Fibroblast of lung (primary cell): ENCODE data around the gene RGN. TPM values are rescaled to one million over a fixed set of nuclear protein-coding genes. Genes with fewer than 3 reads are reported as not detected.

Source experiments
- DNase-seq, 2 donors: peaks; one replicate each; pipeline versions ENCODE4 v3.0.0 to v3.0.0-alpha.2; 2010; ENCODE audit warnings: low read depth in 2 of 2
- H2AFZ ChIP-seq: 2 replicates; pipeline ENCODE4 v1.5.1; 2012; ENCODE audit warnings: low read length, control low read depth, inconsistent platforms
- H3K27ac ChIP-seq: 2 replicates; pipeline ENCODE4 v1.5.1; 2011; ENCODE audit warnings: low read length, control low read depth; ENCODE audit not compliant: insufficient read depth
- H3K27me3 ChIP-seq: 2 replicates; pipeline ENCODE4 v1.5.1; 2011; ENCODE audit warnings: mild to moderate bottlenecking, low read length; ENCODE audit not compliant: control insufficient read depth, insufficient read depth
- H3K36me3 ChIP-seq: 2 replicates; pipeline ENCODE4 v1.5.1; 2011; ENCODE audit warnings: low read length; ENCODE audit not compliant: control insufficient read depth, insufficient read depth
- H3K4me1 ChIP-seq: 2 replicates; pipeline ENCODE4 v1.5.1; 2011; ENCODE audit warnings: low read length; ENCODE audit not compliant: control insufficient read depth, insufficient read depth; ENCODE audit errors: extremely low read depth
- H3K4me2 ChIP-seq: 2 replicates; pipeline ENCODE4 v1.5.1; 2011; ENCODE audit warnings: low read length, control low read depth; ENCODE audit not compliant: insufficient read depth; ENCODE audit errors: extremely low read depth
- H3K4me3 ChIP-seq, 4 experiments: fragments of 200-600 bp in 1 of 4; sonication (generic) in 1 of 4; replicated peaks in 1 of 4; 2 replicates each; pipeline ENCODE4 v1.5.1; 2011 to 2016; ENCODE audit warnings: low read length in 4 of 4, low read depth in 3 of 4, mild to moderate bottlenecking in 3 of 4, control low read depth in 2 of 4, inconsistent platforms in 1 of 4, mixed read lengths in 1 of 4; ENCODE audit not compliant: insufficient read depth in 1 of 4; ENCODE audit errors: control extremely low read depth in 1 of 4
- H3K79me2 ChIP-seq: 2 replicates; pipeline ENCODE4 v1.5.1; 2012; ENCODE audit warnings: mild to moderate bottlenecking, low read length, inconsistent platforms; ENCODE audit not compliant: control insufficient read depth, insufficient read depth
- H3K9ac ChIP-seq: 2 replicates; pipeline ENCODE4 v1.5.1; 2011; ENCODE audit warnings: mild to moderate bottlenecking, low read length, control low read depth; ENCODE audit not compliant: insufficient read depth
- H3K9me3 ChIP-seq: 2 replicates; pipeline ENCODE4 v1.5.1; 2012; ENCODE audit warnings: low read depth, low read length; ENCODE audit not compliant: control insufficient read depth, insufficient read depth
- H4K20me1 ChIP-seq: 2 replicates; pipeline ENCODE4 v1.5.1; 2011; ENCODE audit warnings: low read length; ENCODE audit not compliant: control insufficient read depth, insufficient read depth; ENCODE audit errors: extremely low read depth
- EZH2 ChIP-seq: IDR thresholded peaks from 2 replicates; pipeline ENCODE4 v1.5.1; 2012; ENCODE audit warnings: low read length, control low read depth, mild to moderate bottlenecking; ENCODE audit errors: missing control alignments
- polyA plus RNA-seq, 2 donors: library from polyadenylated mRNA; depleted of rRNA in 1 of 2; stranded (reverse) in 1 of 2; unstranded in 1 of 2; fragments of >200 nt; gene quantifications; 2 replicates each; pipeline ENCODE4 v1.2.1, GENCODE V29; 2011 to 2012; ENCODE audit warnings: missing spikeins in 1 of 2
- total RNA-seq: library from RNA; depleted of rRNA; stranded (reverse); fragments of >200 nt; gene quantifications from 2 replicates; pipeline ENCODE4 v1.2.1, GENCODE V29; 2014
- TF ChIP-seq, protein P1 (sequence below), 2 donors: IDR thresholded peaks in 1 of 2; conservative IDR thresholded peaks in 1 of 2; 1 replicate in 1 of 2; 2 replicates in 1 of 2; pipeline ENCODE4 v1.5.1; 2011 to 2012; ENCODE audit warnings: low read length in 2 of 2, control low read depth in 1 of 2, inconsistent platforms in 1 of 2, low read depth in 1 of 2, mild to moderate bottlenecking in 1 of 2

The RGN gene
- total and polyA plus RNA-seq, 2 donors (not counting 1 experiment from before 2014, with no cell fraction given) = 7.4 to 23.8 TPM

DNA sequence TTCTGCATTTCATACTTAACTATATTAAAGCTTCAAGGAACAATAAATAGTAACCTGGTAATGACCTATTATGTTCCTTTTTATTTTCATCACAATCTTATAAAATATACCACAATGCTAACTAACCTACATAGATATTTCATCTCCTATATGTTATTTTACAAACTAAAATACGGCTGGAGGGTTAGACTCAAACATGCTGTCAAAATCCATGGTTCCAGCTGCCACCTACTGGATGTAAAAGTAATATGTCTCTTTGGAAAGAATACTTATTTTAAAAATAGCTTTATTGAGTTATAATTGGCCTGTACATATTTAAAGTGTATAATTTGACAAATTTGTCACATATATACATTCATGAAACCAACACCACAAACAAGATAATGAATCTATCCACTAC is 15.0 kb downstream of the RGN start:
- Histone ChIP-seq H3K9me3 (no peaks in the 10 kb centered on the region), H3K4me2 (no peak overlapping the region), H3K27me3 (no peaks in the 10 kb centered on the region), H2AFZ (no peak overlapping the region), H3K4me3 (no peak overlapping the region), H3K9ac (no peak overlapping the region), H3K27ac (no peak overlapping the region), H3K4me1 (no peaks in the 10 kb centered on the region), H3K36me3 (no peaks in the 10 kb centered on the region), H4K20me1 (no peaks in the 10 kb centered on the region), H3K79me2 (no peaks in the 10 kb centered on the region)
- TF ChIP-seq, protein P1, sequence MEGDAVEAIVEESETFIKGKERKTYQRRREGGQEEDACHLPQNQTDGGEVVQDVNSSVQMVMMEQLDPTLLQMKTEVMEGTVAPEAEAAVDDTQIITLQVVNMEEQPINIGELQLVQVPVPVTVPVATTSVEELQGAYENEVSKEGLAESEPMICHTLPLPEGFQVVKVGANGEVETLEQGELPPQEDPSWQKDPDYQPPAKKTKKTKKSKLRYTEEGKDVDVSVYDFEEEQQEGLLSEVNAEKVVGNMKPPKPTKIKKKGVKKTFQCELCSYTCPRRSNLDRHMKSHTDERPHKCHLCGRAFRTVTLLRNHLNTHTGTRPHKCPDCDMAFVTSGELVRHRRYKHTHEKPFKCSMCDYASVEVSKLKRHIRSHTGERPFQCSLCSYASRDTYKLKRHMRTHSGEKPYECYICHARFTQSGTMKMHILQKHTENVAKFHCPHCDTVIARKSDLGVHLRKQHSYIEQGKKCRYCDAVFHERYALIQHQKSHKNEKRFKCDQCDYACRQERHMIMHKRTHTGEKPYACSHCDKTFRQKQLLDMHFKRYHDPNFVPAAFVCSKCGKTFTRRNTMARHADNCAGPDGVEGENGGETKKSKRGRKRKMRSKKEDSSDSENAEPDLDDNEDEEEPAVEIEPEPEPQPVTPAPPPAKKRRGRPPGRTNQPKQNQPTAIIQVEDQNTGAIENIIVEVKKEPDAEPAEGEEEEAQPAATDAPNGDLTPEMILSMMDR (conservative IDR thresholded peaks at IDR 0.05 in 1 of 2, IDR thresholded peaks at IDR 0.05 in 1 of 2; ENCODE audit: low read depth in 1 of 2, low read length in 2 of 2) = peak; percentile 24 to 41
- no peak for TF ChIP-seq EZH2
- peak; percentile 24 to 65 for DNase-seq

DNA sequence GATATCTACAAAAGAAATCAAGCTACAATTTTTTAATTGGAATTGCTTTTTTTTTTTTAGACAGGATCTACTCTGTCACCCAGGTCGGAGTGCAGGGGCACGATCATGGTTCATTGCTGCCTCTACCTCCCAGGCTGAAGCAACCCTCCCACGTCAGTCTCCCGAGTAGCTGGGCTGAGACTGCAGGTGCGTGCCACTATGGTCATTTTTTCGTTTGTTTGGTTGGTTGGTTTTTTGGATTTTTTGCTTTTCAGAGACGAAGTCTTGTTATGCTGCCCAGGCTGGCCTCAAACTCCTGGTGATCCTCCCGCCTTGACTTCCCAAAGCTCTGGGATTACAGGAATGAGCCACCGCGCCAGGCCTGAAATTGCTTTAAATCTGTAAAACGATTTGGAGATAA is 15.6 kb downstream of the RGN start:
- Histone ChIP-seq H3K27ac (no peak overlapping the region), H3K79me2 (no peaks in the 10 kb centered on the region), H3K4me2 (no peak overlapping the region), H3K4me3 (no peak overlapping the region), H3K27me3 (no peaks in the 10 kb centered on the region), H3K36me3 (no peaks in the 10 kb centered on the region), H4K20me1 (no peaks in the 10 kb centered on the region), H3K9ac (no peak overlapping the region), H2AFZ (no peak overlapping the region), H3K9me3 (no peaks in the 10 kb centered on the region), H3K4me1 (no peaks in the 10 kb centered on the region)
- no peak for DNase-seq
- TF ChIP-seq, protein P1 (conservative IDR thresholded peaks at IDR 0.05 in 1 of 2, IDR thresholded peaks at IDR 0.05 in 1 of 2; ENCODE audit: low read depth in 1 of 2, low read length in 2 of 2) = no peak
- no peak for TF ChIP-seq EZH2

DNA sequence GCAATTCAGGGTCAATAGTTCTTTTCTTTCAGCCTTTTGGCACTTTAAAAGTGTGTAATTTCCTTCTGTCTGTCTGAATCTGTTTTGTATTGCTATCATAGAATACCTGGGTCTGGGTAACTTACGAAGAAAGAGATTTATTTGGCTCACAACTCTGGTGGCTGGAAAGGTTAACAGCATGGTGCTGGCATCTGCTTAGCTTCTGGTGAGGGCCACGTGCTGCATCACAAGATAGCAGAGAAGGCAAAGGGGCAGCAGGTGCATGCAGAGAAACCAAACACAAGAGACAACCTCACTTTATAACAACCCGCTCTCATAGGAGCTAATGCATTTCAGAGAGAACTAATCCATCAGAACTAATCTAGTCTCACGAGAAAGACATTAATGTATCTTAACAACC is 18.8 kb downstream of the RGN start:
- Histone ChIP-seq H3K4me3 (no peak overlapping the region), H2AFZ (no peak overlapping the region), H3K9me3 (no peaks in the 10 kb centered on the region), H3K4me2 (no peak overlapping the region), H4K20me1 (no peaks in the 10 kb centered on the region), H3K36me3 (no peaks in the 10 kb centered on the region), H3K9ac (no peak overlapping the region), H3K27ac (no peak overlapping the region), H3K27me3 (no peaks in the 10 kb centered on the region), H3K4me1 (no peaks in the 10 kb centered on the region), H3K79me2 (no peaks in the 10 kb centered on the region)
- TF ChIP-seq, protein P1 (conservative IDR thresholded peaks at IDR 0.05 in 1 of 2, IDR thresholded peaks at IDR 0.05 in 1 of 2; ENCODE audit: low read depth in 1 of 2, low read length in 2 of 2) = no peak
- no peak for TF ChIP-seq EZH2
- no peak for DNase-seq
